SK-N-SH (cell line): ENCODE measurements around the gene WDR93. TPM values are rescaled to one million over a fixed set of nuclear protein-coding genes. Genes with fewer than 3 reads are reported as not detected.

Experiments used
- CTCF ChIA-PET: fragments of 300-600, 350-600 bp; formaldehyde crosslinking; extraction: SDS; loops from one replicate; lab custom pipeline; 2021; lab: Yijun Ruan, JAX
- POLR2A ChIA-PET: fragments of 350-600 bp; sonication (Branson Sonifier 250); formaldehyde crosslinking; extraction: SDS; loops from one replicate; lab custom pipeline; 2020; ENCODE audit warnings: antibody characterized with exemption, inconsistent platforms; lab: Yijun Ruan, JAX
- DNase-seq: peaks from one replicate; pipeline ENCODE4 v3.0.0; 2012
- H2AFZ ChIP-seq: fragments of 200-600 bp; sonication (generic); 2 replicates; pipeline ENCODE4 v1.8.1; 2016; ENCODE audit warnings: antibody characterized with exemption, mild to moderate bottlenecking, low read depth
- H3F3A ChIP-seq: fragments of 200-600 bp; sonication (generic); replicated peaks from 2 replicates; pipeline ENCODE3; 2016; ENCODE audit warnings: antibody characterized with exemption, mild to moderate bottlenecking; ENCODE audit not compliant: insufficient read depth
- H3K27ac ChIP-seq, 2 experiments: fragments of 200-500 bp in 1 of 2; fragments of 200-600 bp in 1 of 2; sonication (Bioruptor generic) in 1 of 2; sonication (generic), shearing (Covaris generic) in 1 of 2; 2 replicates each; pipeline versions ENCODE4 v1.5.1 to v1.6.1; 2014 to 2016; ENCODE audit warnings: low read depth in 2 of 2, inconsistent platforms in 1 of 2, low read length in 1 of 2, mild to moderate bottlenecking in 1 of 2, mixed read lengths in 1 of 2
- H3K27me3 ChIP-seq: fragments of 200-600 bp; sonication (generic), shearing (Covaris generic); 2 replicates; pipeline ENCODE4 v1.6.1; 2016; ENCODE audit warnings: mixed run types; ENCODE audit not compliant: insufficient read depth
- H3K36me3 ChIP-seq, 2 experiments: fragments of 200-500 bp in 1 of 2; fragments of 200-600 bp in 1 of 2; sonication (Bioruptor generic) in 1 of 2; sonication (generic) in 1 of 2; replicated peaks in 1 of 2; 2 replicates each; pipeline versions ENCODE3 to v1.5.1; 2014 to 2016; ENCODE audit warnings: low read length in 1 of 2, mild to moderate bottlenecking in 1 of 2; ENCODE audit not compliant: insufficient read depth in 2 of 2, control insufficient read depth in 1 of 2
- H3K4me1 ChIP-seq, 2 experiments: fragments of 200-500 bp in 1 of 2; fragments of 200-600 bp in 1 of 2; sonication (Bioruptor generic) in 1 of 2; sonication (generic), shearing (Covaris generic) in 1 of 2; 2 replicates each; pipeline versions ENCODE4 v1.5.1 to v1.6.1; 2014 to 2016; ENCODE audit warnings: low read depth in 1 of 2, low read length in 1 of 2, mixed run types in 1 of 2; ENCODE audit not compliant: insufficient read depth in 2 of 2, control insufficient read depth in 1 of 2
- H3K4me2 ChIP-seq: fragments of 200-600 bp; sonication (generic), shearing (Covaris generic); 2 replicates; pipeline ENCODE4 v1.6.1; 2017; ENCODE audit warnings: mixed run types
- H3K4me3 ChIP-seq, 2 experiments: fragments of 200-500 bp in 1 of 2; fragments of 200-600 bp in 1 of 2; sonication (Bioruptor generic) in 1 of 2; sonication (generic), shearing (Covaris generic) in 1 of 2; 2 replicates each; pipeline versions ENCODE4 v1.5.1 to v1.8.1; 2014 to 2016; ENCODE audit warnings: low read depth in 2 of 2, inconsistent platforms in 1 of 2, low read length in 1 of 2, mild to moderate bottlenecking in 1 of 2, mixed read lengths in 1 of 2, moderate library complexity in 1 of 2
- H3K79me2 ChIP-seq: fragments of 200-600 bp; sonication (generic); 2 replicates; pipeline ENCODE4 v1.8.1; 2017; ENCODE audit warnings: mild to moderate bottlenecking; ENCODE audit not compliant: insufficient read depth
- H3K9ac ChIP-seq: fragments of 200-600 bp; sonication (generic); 2 replicates; pipeline ENCODE4 v1.6.1; 2017; ENCODE audit warnings: mixed run types
- H3K9me2 ChIP-seq: fragments of 200-600 bp; sonication (generic); 2 replicates; pipeline ENCODE4 v1.6.1; 2017; ENCODE audit warnings: mixed run types
- H3K9me3 ChIP-seq: fragments of 200-600 bp; sonication (generic); 2 replicates; pipeline ENCODE4 v1.6.1; 2017; ENCODE audit warnings: mixed run types, mild to moderate bottlenecking, moderate library complexity
- H4K20me1 ChIP-seq: fragments of 200-600 bp; sonication (generic); 2 replicates; pipeline ENCODE4 v1.6.1; 2017; ENCODE audit warnings: mild to moderate bottlenecking, mixed run types; ENCODE audit not compliant: insufficient read depth
- EP300 ChIP-seq, 2 experiments: IDR thresholded peaks; 2 replicates each; pipeline versions ENCODE4 v1.4.0 to v1.6.1; 2012; ENCODE audit warnings: borderline replicate concordance in 1 of 2, low read depth in 1 of 2, low read length in 1 of 2
- FOXJ3 ChIP-seq: sonication (generic); formaldehyde crosslinking; IDR thresholded peaks from 2 replicates; pipeline ENCODE4 v1.5.1; 2020; ENCODE audit warnings: mild to moderate bottlenecking, missing genetic modification reagents
- GABPA ChIP-seq: IDR thresholded peaks from 2 replicates; pipeline ENCODE4 v1.4.0; 2012; ENCODE audit warnings: low read depth, mild to moderate bottlenecking
- IRF3 ChIP-seq: fragments of 150-350 bp; IDR thresholded peaks from 2 replicates; pipeline ENCODE4 v1.6.1; 2016; ENCODE audit warnings: mild to moderate bottlenecking, low read depth, low read length
- JUND ChIP-seq: IDR thresholded peaks from 2 replicates; pipeline ENCODE4 v1.4.0; 2012
- MEF2A ChIP-seq: IDR thresholded peaks from 2 replicates; pipeline ENCODE4 v1.4.0; 2012; ENCODE audit warnings: low read depth, borderline replicate concordance
- MXI1 ChIP-seq: IDR thresholded peaks from 2 replicates; pipeline ENCODE4 v1.6.1; 2012; ENCODE audit warnings: mild to moderate bottlenecking, low read depth, low read length, improper control_type of control experiment
- NFIC ChIP-seq: IDR thresholded peaks from 2 replicates; pipeline ENCODE4 v1.4.0; 2012; ENCODE audit warnings: borderline replicate concordance
- NRF1 ChIP-seq: IDR thresholded peaks from 2 replicates; pipeline ENCODE4 v1.6.1; 2012; ENCODE audit warnings: low read depth, mild to moderate bottlenecking, low read length
- POLR2AphosphoS5 ChIP-seq: IDR thresholded peaks from 2 replicates; pipeline ENCODE4 v1.6.1; 2012; ENCODE audit warnings: low read depth, low read length
- RAD21 ChIP-seq: IDR thresholded peaks from 2 replicates; pipeline ENCODE4 v1.6.1; 2012; ENCODE audit warnings: mild to moderate bottlenecking, low read length
- REST ChIP-seq: IDR thresholded peaks from 2 replicates; pipeline ENCODE4 v1.6.1; 2012; ENCODE audit warnings: mild to moderate bottlenecking, low read depth, low read length, moderate library complexity
- RXRA ChIP-seq: IDR thresholded peaks from 2 replicates; pipeline ENCODE4 v1.4.0; 2012; ENCODE audit warnings: low read depth, mild to moderate bottlenecking, borderline replicate concordance
- SMC3 ChIP-seq: IDR thresholded peaks from 2 replicates; pipeline ENCODE4 v1.6.1; 2012; ENCODE audit warnings: low read depth, low read length, improper control_type of control experiment
- TAF1 ChIP-seq: IDR thresholded peaks from 2 replicates; pipeline ENCODE4 v1.6.1; 2012; ENCODE audit warnings: low read depth, mild to moderate bottlenecking, low read length, moderate library complexity, borderline replicate concordance
- TCF12 ChIP-seq: IDR thresholded peaks from 2 replicates; pipeline ENCODE4 v1.4.0; 2012
- TEAD4 ChIP-seq: IDR thresholded peaks from 2 replicates; pipeline ENCODE4 v1.4.0; 2012; ENCODE audit warnings: mild to moderate bottlenecking, borderline replicate concordance; ENCODE audit not compliant: insufficient read depth
- ZBTB33 ChIP-seq: IDR thresholded peaks from 2 replicates; pipeline ENCODE4 v1.4.0; 2012; ENCODE audit warnings: low read depth, borderline replicate concordance
- WGBS: methylation state at CpG from one replicate; pipeline ENCODE4 v1.1.6; 2017; ENCODE audit warnings: low lambda C conversion rate; 5-methylcytosine and 5-hydroxymethylcytosine counted together
- polyA plus RNA-seq, 3 experiments: library from polyadenylated mRNA; depleted of rRNA; stranded (reverse); fragments of >200 nt; gene quantifications; 2 replicates each; pipeline ENCODE4 v1.2.3, GENCODE V29; 2012
- TF ChIP-seq, protein P1 (sequence below): IDR thresholded peaks from 2 replicates; pipeline ENCODE4 v1.4.0; 2012; ENCODE audit warnings: low read depth, borderline replicate concordance

The WDR93 gene
- polyA plus RNA-seq, 1 of the 3 experiments (the other 2 are of a cell fraction), result 0.35 TPM

GRCh38 chr15:89669941-89670340 is 20.7 kb upstream of the WDR93 start:
- no peak overlapping the region for H3K27ac ChIP-seq
- no peaks in the 10 kb centered on the region for H3K36me3 ChIP-seq
- POLR2A ChIA-PET, result no interaction called here
- H2AFZ ChIP-seq, result no peak overlapping the region
- no peak overlapping the region for H3K4me3 ChIP-seq
- TF ChIP-seq GABPA (no peak), SMC3 (no peak), RAD21 (no peak), TAF1 (no peak), EP300 (IDR thresholded peaks at IDR 0.05; ENCODE audit: borderline replicate concordance in 1 of 2, low read depth in 1 of 2, low read length in 1 of 2) (no peak), TCF12 (no peak), FOXJ3 (CRISPR knock-in tag) (no peak)
- TF ChIP-seq, protein P1, sequence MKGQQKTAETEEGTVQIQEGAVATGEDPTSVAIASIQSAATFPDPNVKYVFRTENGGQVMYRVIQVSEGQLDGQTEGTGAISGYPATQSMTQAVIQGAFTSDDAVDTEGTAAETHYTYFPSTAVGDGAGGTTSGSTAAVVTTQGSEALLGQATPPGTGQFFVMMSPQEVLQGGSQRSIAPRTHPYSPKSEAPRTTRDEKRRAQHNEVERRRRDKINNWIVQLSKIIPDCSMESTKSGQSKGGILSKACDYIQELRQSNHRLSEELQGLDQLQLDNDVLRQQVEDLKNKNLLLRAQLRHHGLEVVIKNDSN, result no peak
- H3K79me2 ChIP-seq, result no peaks in the 10 kb centered on the region
- H3K9ac ChIP-seq, result no peak overlapping the region
- no peaks in the 10 kb centered on the region for H3K9me2 ChIP-seq
- H3K27me3 ChIP-seq, result no peaks in the 10 kb centered on the region
- CTCF ChIA-PET, result interaction anchor here (5.4 kb wide), 1 partner anchor 22 kb away, joined by 36 read pairs; no protein-coding TSS in a partner anchor
- no peaks in the 10 kb centered on the region for H4K20me1 ChIP-seq
- WGBS, result 82% methylated on average over 11 of the region's 15 CpGs
- no peak overlapping the region for H3K4me2 ChIP-seq
- no peaks in the 10 kb centered on the region for H3K9me3 ChIP-seq
- H3K4me1 ChIP-seq, result peaks cover 0 to 28% of the 10 kb centered on the region in 2 experiments; a peak in 1 of 4 replicates
- DNase-seq, result no peak
- peaks cover 2% of the 10 kb centered on the region for H3F3A ChIP-seq

GRCh38 chr15:89670971-89671560 is 19.5 kb upstream of the WDR93 start:
- H3K79me2 ChIP-seq, result no peaks in the 10 kb centered on the region
- no peaks in the 10 kb centered on the region for H3K9me2 ChIP-seq
- no peak overlapping the region for H3K4me3 ChIP-seq
- no peaks in the 10 kb centered on the region for H3K27me3 ChIP-seq
- H3K4me2 ChIP-seq, result no peak overlapping the region
- H4K20me1 ChIP-seq, result no peaks in the 10 kb centered on the region
- H3F3A ChIP-seq, result no peaks in the 10 kb centered on the region
- H3K36me3 ChIP-seq, result no peaks in the 10 kb centered on the region
- CTCF ChIA-PET, result interaction anchor here (0.8 to 5.4 kb wide), 4 partner anchors 14 to 23 kb away, joined by 4 to 36 read pairs (median 17); partner anchors contain the start of genes PEX11A and WDR93
- no peak for TF ChIP-seq RXRA
- TF ChIP-seq JUND, result no peak
- no peak for TF ChIP-seq NFIC
- no peak for TF ChIP-seq EP300 (IDR thresholded peaks at IDR 0.05; ENCODE audit: borderline replicate concordance in 1 of 2, low read depth in 1 of 2, low read length in 1 of 2)
- no peak for TF ChIP-seq TEAD4
- TF ChIP-seq, protein P1, result no peak
- no peak for TF ChIP-seq FOXJ3 (CRISPR knock-in tag)
- no peak for TF ChIP-seq IRF3
- TF ChIP-seq REST, result no peak
- TF ChIP-seq TAF1, result no peak
- TF ChIP-seq POLR2AphosphoS5, result no peak
- no peak for TF ChIP-seq MXI1
- TF ChIP-seq ZBTB33, result no peak
- no peak for TF ChIP-seq NRF1
- TF ChIP-seq MEF2A, result no peak
- TF ChIP-seq, all 33 proteins: peak for 0
- H3K9ac ChIP-seq, result no peak overlapping the region
- no peak overlapping the region for H3K27ac ChIP-seq
- 78% methylated on average over 7 of the region's 12 CpGs for WGBS
- peaks cover 0 to 23% of the 10 kb centered on the region in 2 experiments; a peak in 1 of 4 replicates for H3K4me1 ChIP-seq
- POLR2A ChIA-PET, result no interaction called here
- H3K9me3 ChIP-seq, result no peaks in the 10 kb centered on the region
- DNase-seq, result no peak
- H2AFZ ChIP-seq, result no peak overlapping the region
